Suppressor macrophage (primary cell): ENCODE measurements around the gene PAX7.
"Not testable (repeated sequence)": the region's sequence is repeated elsewhere in the genome, so short reads cannot be mapped to it uniquely, and the experiment has no call there.

Source experiments
- DNase-seq, 4 experiments: peaks; one replicate each; pipeline ENCODE4 v3.0.0-alpha.2; 2020 to 2022

PAX7 gene

GRCh38 chr1:18666317-18666920 is 35.8 kb downstream of the PAX7 start:
- DNase-seq: no peak

- DNase-seq: no peak
Measured at GRCh38 chr1:18667333-18667732, 36.7 kb downstream of the PAX7 start.

GRCh38 chr1:18668046-18668445 is 37.4 kb downstream of the PAX7 start:
- no peak for DNase-seq

- DNase-seq: no peak
Measured at GRCh38 chr1:18668750-18669404, 38.2 kb downstream of the PAX7 start.

- no peak for DNase-seq
Measured at GRCh38 chr1:18670121-18670867, 39.6 kb downstream of the PAX7 start.

- no peak for DNase-seq
Measured at GRCh38 chr1:18670868-18671225, 40.2 kb downstream of the PAX7 start.

- DNase-seq: no peak
Measured at GRCh38 chr1:18673976-18674375, 43.3 kb downstream of the PAX7 start.

GRCh38 chr1:18676332-18676781 is 45.7 kb downstream of the PAX7 start:
- peak in 2 of 4 experiments; percentile 1 to 12 for DNase-seq

GRCh38 chr1:18681423-18681835 is 50.8 kb downstream of the PAX7 start:
- DNase-seq: peak; percentile 45 to 86 (median 68)

- no peak for DNase-seq
Measured at GRCh38 chr1:18682375-18682774, 51.7 kb downstream of the PAX7 start.

GRCh38 chr1:18684303-18684702 is 53.7 kb downstream of the PAX7 start:
- DNase-seq: no peak

GRCh38 chr1:18686540-18686939 is 55.9 kb downstream of the PAX7 start:
- DNase-seq: no peak

- no peak for DNase-seq
Measured at GRCh38 chr1:18687273-18687672, 56.6 kb downstream of the PAX7 start.

GRCh38 chr1:18691648-18692047 is 61.0 kb downstream of the PAX7 start:
- DNase-seq: no peak

GRCh38 chr1:18693256-18694098 is 62.8 kb downstream of the PAX7 start:
- DNase-seq: no peak

GRCh38 chr1:18694289-18694688 is 63.6 kb downstream of the PAX7 start:
- DNase-seq: not testable (repeated sequence)

GRCh38 chr1:18697541-18697940 is 66.9 kb downstream of the PAX7 start:
- no peak for DNase-seq

GRCh38 chr1:18700530-18700929 is 69.9 kb downstream of the PAX7 start:
- DNase-seq: no peak

- DNase-seq: no peak
Measured at GRCh38 chr1:18701183-18701582, 70.5 kb downstream of the PAX7 start.

GRCh38 chr1:18703041-18703621 is 72.5 kb downstream of the PAX7 start:
- no peak for DNase-seq

- no peak for DNase-seq
Measured at GRCh38 chr1:18705811-18706210, 75.2 kb downstream of the PAX7 start.

- DNase-seq: no peak
Measured at GRCh38 chr1:18707696-18708257, 77.1 kb downstream of the PAX7 start.
